Measurements from ENCODE around the gene C16orf54. TPM values are rescaled to one million over a fixed set of nuclear protein-coding genes. Genes with fewer than 3 reads are reported as not detected.
A peak's percentile ranks its signal among the peaks of the same experiment; 100 is the strongest.

Gene C16orf54
- total and polyA plus RNA-seq, 2 donors (not counting 1 experiment from before 2014, with no cell fraction given) = not detected

GRCh38 chr16:29745121-29745852 is 503 bp downstream of the C16orf54 start:
- H3K27ac ChIP-seq (ENCODE audit: insufficient read depth, low read length) = no peak overlapping the region
- no peaks in the 10 kb centered on the region for H3K9me3 ChIP-seq (ENCODE audit: control insufficient read depth, insufficient read depth, low read depth, low read length)
- peak overlapping the region; percentile 2 for H3K9ac ChIP-seq (ENCODE audit: insufficient read depth, low read length)
- H3K27me3 ChIP-seq (ENCODE audit: control insufficient read depth, insufficient read depth, low read length) = no peaks in the 10 kb centered on the region
- no peaks in the 10 kb centered on the region for H4K20me1 ChIP-seq (ENCODE audit: control insufficient read depth, extremely low read depth, insufficient read depth, low read length)
- H3K4me3 ChIP-seq (replicated peaks in 1 of 4; ENCODE audit: control extremely low read depth in 1 of 4, insufficient read depth in 1 of 4, low read depth in 3 of 4, low read length in 4 of 4) = no peak overlapping the region
- H3K4me2 ChIP-seq (ENCODE audit: extremely low read depth, insufficient read depth, low read length) = no peak overlapping the region
- no peaks in the 10 kb centered on the region for H3K4me1 ChIP-seq (ENCODE audit: control insufficient read depth, extremely low read depth, insufficient read depth, low read length)
- no peaks in the 10 kb centered on the region for H3K36me3 ChIP-seq (ENCODE audit: control insufficient read depth, insufficient read depth, low read length)
- DNase-seq (ENCODE audit: low read depth in 2 of 2) = no peak
- no peak for TF ChIP-seq CTCF (conservative IDR thresholded peaks at IDR 0.05 in 1 of 2, IDR thresholded peaks at IDR 0.05 in 1 of 2; ENCODE audit: low read depth in 1 of 2, low read length in 2 of 2)
- no peak for TF ChIP-seq EZH2 (IDR thresholded peaks at IDR 0.05; ENCODE audit: low read length, missing control alignments)
- H3K79me2 ChIP-seq (ENCODE audit: control insufficient read depth, insufficient read depth, low read length) = no peaks in the 10 kb centered on the region
- H2AFZ ChIP-seq (ENCODE audit: low read length) = no peak overlapping the region

GRCh38 chr16:29744541-29745101 is 1.2 kb downstream of the C16orf54 start:
- H3K27me3 ChIP-seq (ENCODE audit: control insufficient read depth, insufficient read depth, low read length) = no peaks in the 10 kb centered on the region
- no peaks in the 10 kb centered on the region for H4K20me1 ChIP-seq (ENCODE audit: control insufficient read depth, extremely low read depth, insufficient read depth, low read length)
- no peak overlapping the region for H3K4me2 ChIP-seq (ENCODE audit: extremely low read depth, insufficient read depth, low read length)
- H3K9me3 ChIP-seq (ENCODE audit: control insufficient read depth, insufficient read depth, low read depth, low read length) = no peaks in the 10 kb centered on the region
- no peak overlapping the region for H3K27ac ChIP-seq (ENCODE audit: insufficient read depth, low read length)
- H3K36me3 ChIP-seq (ENCODE audit: control insufficient read depth, insufficient read depth, low read length) = no peaks in the 10 kb centered on the region
- no peaks in the 10 kb centered on the region for H3K4me1 ChIP-seq (ENCODE audit: control insufficient read depth, extremely low read depth, insufficient read depth, low read length)
- TF ChIP-seq CTCF (conservative IDR thresholded peaks at IDR 0.05 in 1 of 2, IDR thresholded peaks at IDR 0.05 in 1 of 2; ENCODE audit: low read depth in 1 of 2, low read length in 2 of 2) (no peak), EZH2 (IDR thresholded peaks at IDR 0.05; ENCODE audit: low read length, missing control alignments) (no peak)
- H3K9ac ChIP-seq (ENCODE audit: insufficient read depth, low read length) = no peak overlapping the region
- DNase-seq (ENCODE audit: low read depth in 2 of 2) = no peak
- no peak overlapping the region for H3K4me3 ChIP-seq (replicated peaks in 1 of 4; ENCODE audit: control extremely low read depth in 1 of 4, insufficient read depth in 1 of 4, low read depth in 3 of 4, low read length in 4 of 4)
- no peak overlapping the region for H2AFZ ChIP-seq (ENCODE audit: low read length)
- H3K79me2 ChIP-seq (ENCODE audit: control insufficient read depth, insufficient read depth, low read length) = no peaks in the 10 kb centered on the region

GRCh38 chr16:29743827-29744531 is 1.8 kb downstream of the C16orf54 start:
- Histone ChIP-seq H3K27ac (ENCODE audit: insufficient read depth, low read length) (no peak overlapping the region), H3K9ac (ENCODE audit: insufficient read depth, low read length) (no peak overlapping the region), H4K20me1 (ENCODE audit: control insufficient read depth, extremely low read depth, insufficient read depth, low read length) (no peaks in the 10 kb centered on the region), H3K9me3 (ENCODE audit: control insufficient read depth, insufficient read depth, low read depth, low read length) (no peaks in the 10 kb centered on the region), H3K4me3 (replicated peaks in 1 of 4; ENCODE audit: control extremely low read depth in 1 of 4, insufficient read depth in 1 of 4, low read depth in 3 of 4, low read length in 4 of 4) (no peak overlapping the region), H2AFZ (ENCODE audit: low read length) (no peak overlapping the region), H3K4me1 (ENCODE audit: control insufficient read depth, extremely low read depth, insufficient read depth, low read length) (no peaks in the 10 kb centered on the region), H3K4me2 (ENCODE audit: extremely low read depth, insufficient read depth, low read length) (no peak overlapping the region), H3K79me2 (ENCODE audit: control insufficient read depth, insufficient read depth, low read length) (no peaks in the 10 kb centered on the region), H3K27me3 (ENCODE audit: control insufficient read depth, insufficient read depth, low read length) (no peaks in the 10 kb centered on the region), H3K36me3 (ENCODE audit: control insufficient read depth, insufficient read depth, low read length) (no peaks in the 10 kb centered on the region)
- no peak for TF ChIP-seq EZH2 (IDR thresholded peaks at IDR 0.05; ENCODE audit: low read length, missing control alignments)
- TF ChIP-seq CTCF (conservative IDR thresholded peaks at IDR 0.05 in 1 of 2, IDR thresholded peaks at IDR 0.05 in 1 of 2; ENCODE audit: low read depth in 1 of 2, low read length in 2 of 2) = no peak
- no peak for DNase-seq (ENCODE audit: low read depth in 2 of 2)
